GM15510 (cell line): ENCODE measurements around the gene TRIM49C.
"Not testable (repeated sequence)": the region's sequence is repeated elsewhere in the genome, so short reads cannot be mapped to it uniquely, and the experiment has no call there.

Experiments
- POLR2A ChIP-seq: IDR thresholded peaks from 3 replicates; pipeline ENCODE4 v1.6.1; 2011; ENCODE audit warnings: borderline replicate concordance; ENCODE audit not compliant: insufficient read length; ENCODE audit errors: extremely low read depth

TRIM49C gene

GRCh38 chr11:90030806-90031205 is at the start of gene TRIM49C:
TSS of gene TRIM49C (plus strand) at chr11:90031106. CDS start at chr11:90035212, 4,106 bp downstream.
- not testable (repeated sequence) for TF ChIP-seq POLR2A

- TF ChIP-seq POLR2A: not testable (repeated sequence)
These were observed 54.7 kb downstream of the TRIM49C start, which contains the start of gene UBTFL1 for GRCh38 chr11:90085650-90086049. TSS of gene UBTFL1 (plus strand) at chr11:90085950. CDS start at chr11:90085950, 0 bp downstream.
